HG03060 (cell line): ENCODE data around the gene ZNF182.
"Not testable (repeated sequence)": the region's sequence is repeated elsewhere in the genome, so short reads cannot be mapped to it uniquely, and the experiment has no call there.

Experiments used
- ATAC-seq: cut with Tn5 transposase; IDR thresholded peaks from one replicate; pipeline ENCODE4 v1.9.1; 2021; ENCODE audit warnings: low read depth, moderate number of reproducible peaks; ENCODE audit not compliant: unreplicated experiment

The ZNF182 gene

DNA sequence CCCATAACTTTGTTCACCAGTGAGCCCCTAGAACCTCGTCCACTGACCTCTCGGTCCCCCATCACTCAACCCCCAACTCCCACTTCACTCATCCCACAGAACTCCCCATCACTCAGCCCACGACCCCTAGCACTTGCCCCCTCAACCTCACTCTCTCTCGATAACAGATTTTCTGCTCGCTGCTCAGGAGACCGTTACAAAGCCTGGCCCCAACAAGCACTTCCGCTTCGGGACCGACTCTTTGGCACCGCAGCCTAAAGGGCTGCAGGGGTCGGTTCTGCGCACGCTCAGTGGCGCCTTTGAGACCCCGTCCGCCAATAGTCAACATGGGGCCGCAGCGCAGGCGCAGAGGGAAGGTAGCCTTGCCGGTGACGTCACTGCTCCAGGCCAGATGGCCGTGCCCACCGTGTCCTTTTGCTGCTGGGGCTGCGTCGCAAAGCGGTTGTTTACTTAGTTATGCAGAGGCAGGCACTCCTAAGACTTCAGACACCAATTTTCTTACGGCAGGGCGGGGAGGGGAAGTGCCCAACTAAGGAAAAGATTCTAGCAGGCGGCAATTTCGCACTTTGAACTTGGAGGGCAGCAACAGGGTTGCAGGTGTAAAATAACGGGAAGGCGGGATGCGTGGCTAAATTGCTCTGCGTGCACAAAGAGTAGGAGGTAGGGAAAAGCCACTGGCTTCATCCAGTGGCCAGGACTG lies at the start of gene ZNF182:
Gene ZNF182 (minus strand): TSS at position 232 of the 700 bp plus-strand sequence. CDS start 1,380 bp downstream, outside the sequence.
- peak; percentile 70 for ATAC-seq

DNA sequence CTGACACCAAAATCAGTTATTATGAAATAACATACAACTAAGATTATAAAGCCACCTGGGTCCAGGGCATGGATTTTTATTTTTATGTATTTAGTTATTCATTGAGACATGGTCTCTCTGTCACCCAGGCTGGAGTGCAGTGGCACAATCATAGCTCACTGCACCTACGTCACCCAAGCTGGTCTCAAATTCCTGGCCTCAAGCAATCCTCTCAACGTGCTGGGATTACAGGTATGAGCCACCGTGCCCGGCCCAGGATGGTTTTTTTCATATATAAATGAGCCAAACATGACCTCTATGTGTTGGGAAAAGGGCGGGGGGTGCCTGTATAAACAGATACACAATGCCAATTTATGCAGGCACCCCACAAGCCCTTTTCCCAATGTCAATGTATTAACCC lies 43.1 kb upstream of the ZNF182 start:
- no peak for ATAC-seq

DNA sequence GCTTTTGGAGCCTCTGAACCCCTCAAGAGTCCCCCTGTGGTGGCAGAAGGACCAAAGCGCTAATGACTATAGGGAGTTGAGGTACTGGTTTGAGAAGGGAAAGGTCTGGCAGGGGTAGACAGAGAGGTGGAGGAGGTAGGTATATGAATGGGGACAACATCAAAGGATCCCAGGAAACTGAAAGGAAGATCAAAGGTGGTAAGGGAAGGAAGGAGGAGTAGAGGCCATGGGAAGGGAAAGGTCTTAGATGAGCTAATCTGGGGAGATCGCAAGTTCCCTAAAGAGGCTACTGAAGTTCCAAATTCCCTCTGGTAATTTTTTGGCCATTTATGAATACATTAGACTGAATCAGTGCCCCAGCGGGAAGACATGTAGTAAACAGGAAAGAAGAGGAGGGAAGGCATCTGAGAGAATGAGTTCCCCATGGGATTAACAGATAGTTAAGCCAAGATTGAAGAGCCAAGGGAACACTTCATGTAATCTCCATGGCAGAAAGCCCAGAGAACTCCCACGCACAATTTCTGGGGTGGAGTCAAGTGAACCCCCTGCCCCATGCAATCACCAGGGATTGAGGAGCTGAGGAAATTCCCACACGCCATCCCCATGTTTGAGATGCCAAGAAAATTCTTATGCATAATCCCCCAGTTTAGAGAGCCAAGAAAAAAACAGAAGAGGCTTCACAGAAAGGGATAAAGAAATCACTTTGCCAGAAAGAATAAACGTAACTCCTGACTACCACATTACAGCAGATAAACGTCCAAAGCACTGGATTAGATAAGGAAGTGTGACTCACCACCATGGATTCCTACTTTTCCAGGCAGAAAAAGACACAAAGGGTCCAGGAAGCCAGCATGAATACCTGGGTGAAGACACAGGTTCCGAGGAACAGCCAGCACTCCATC lies 41.9 kb upstream of the ZNF182 start:
- no peak for ATAC-seq

DNA sequence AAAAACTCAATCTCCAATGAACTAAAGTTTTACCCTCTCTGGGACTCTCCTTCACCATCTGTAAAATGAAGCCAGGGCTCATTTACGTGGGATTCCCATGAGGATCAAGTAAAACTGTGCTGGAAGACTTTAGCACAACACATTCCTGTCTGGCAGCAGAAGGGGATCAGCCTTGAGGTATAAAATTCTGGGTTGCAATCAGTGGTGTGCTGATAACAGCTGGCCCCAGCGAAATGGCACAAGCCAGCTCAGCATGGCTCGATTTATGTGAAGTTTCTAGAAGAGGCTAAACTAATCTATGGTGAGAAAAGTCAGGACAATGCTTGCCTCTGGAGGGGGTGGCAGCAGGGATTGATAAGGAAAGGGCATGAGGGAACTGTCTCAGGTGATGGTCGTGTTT lies 39.3 kb upstream of the ZNF182 start:
- no peak for ATAC-seq

DNA sequence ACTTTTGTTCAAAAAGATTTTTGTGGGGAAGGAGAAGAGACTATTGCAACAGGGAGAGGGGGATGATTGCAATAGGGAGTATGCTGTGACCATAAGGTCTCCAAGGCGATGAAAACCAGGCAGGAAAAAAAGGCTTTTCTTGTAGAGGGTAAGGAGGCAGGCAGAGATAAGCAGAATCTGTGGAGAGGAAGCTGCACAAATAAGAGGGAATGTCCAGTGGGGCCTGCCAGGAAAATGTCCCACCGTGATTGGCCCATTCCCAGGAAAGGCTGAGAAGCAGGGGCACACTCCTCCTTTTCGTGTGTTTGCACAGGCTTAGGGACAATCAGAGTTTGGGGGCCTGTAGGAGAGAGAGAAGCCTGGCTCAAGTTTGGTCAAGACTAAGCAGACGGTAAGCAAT lies 32.1 kb upstream of the ZNF182 start:
- no peak for ATAC-seq

DNA sequence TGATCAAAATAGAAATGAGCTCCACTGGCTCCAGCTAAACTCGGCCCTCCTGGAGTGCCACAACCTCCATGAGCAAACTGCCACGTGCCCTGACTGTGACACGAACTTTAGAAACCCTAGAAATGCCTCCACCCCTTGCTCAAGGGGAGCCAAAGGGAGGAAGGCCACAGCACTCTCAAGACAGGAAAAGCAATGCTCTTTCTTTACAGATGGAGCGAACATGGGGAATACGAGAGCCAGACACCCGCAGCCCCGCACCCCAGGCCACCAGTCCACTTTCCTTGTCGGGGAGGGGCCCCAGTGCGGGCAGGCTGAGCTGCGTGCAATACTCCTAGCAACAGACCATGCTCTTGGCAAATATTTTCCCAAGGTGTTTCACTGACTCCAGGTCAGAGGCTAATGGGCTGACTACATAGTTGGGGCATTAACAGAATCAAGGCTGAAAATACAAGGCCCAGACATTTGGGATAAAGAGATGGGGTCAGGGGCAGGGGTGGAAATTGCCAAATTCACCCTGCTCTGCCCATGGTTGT lies 26.9 kb upstream of the ZNF182 start:
- ATAC-seq, result not testable (repeated sequence)

DNA sequence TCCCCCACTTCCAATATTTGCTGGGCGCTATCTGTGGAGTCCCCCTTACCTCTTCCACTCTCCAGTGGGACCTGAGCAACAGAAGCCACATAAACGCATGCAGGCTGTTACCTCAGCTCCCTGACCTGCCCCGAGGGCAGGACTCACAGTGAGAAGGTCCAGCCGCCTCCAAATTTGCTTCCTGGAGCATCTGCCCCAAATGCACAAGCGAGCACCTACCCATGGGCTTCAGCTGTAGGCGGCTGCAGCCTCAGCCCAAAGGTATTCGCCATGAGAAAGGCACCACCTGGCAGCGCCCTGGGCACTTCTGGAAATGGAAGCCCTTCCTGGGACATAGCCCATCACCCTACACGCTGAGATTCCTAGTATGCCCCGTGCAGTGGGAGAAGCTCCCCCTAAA lies 26.4 kb upstream of the ZNF182 start:
- no peak for ATAC-seq

DNA sequence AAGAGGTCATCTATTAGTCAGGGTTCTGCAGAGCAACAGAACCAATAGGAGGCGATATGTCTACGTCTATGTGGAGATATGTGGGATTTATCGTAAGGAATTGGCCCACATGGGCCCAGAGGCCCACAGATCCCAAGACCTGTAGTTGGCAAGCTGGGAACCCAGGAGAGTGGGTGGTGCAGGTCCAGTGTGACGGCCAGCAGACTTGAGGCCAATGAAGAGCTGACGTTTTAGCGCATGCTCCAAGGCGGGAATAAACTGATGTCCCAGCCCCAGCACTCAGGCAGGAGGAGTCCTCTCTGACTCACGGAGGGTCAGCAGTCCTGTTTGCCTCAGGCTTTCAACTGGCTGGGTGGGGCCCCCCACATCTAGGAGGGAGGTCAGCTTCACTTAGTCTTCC lies 24.3 kb upstream of the ZNF182 start:
- no peak for ATAC-seq

DNA sequence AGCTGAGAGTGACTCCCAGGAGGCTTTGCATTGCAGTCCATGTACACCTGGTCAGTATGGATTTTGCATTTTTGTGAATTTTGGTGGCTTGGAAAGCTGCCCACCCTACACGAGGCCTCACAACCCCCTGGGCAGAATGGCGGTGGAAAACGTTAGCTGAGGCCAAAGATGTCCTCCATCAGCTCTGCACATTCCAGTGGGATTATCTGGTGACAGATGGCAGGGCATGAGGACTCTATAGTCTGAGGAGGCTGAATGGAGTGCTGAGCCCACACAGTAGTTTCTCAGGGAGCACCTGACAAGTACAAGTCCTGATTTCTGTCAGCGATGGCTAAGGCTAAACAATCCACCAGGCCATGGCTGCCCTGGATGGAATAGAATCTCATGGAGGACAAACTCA lies 23.8 kb upstream of the ZNF182 start:
- ATAC-seq, result not testable (repeated sequence)

DNA sequence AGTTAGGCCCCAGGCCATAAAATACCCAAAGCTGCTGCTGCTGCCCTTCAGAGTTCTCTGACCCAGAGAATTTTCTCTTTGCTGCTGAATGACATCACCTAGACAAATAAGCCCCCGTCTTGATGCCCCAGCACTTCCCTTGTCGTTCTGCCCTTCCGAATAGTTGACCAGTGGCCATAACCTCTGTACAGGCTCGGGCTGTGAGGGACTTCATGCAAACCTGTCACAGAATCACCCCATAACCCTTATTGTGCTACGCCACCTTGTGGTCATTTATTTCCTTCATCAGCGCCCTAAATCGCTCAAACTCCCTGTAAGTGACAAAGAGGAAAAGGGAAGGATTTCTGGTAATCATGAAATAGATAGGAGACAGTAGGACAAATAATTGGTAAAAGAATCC lies 21.8 kb upstream of the ZNF182 start:
- ATAC-seq, result no peak

DNA sequence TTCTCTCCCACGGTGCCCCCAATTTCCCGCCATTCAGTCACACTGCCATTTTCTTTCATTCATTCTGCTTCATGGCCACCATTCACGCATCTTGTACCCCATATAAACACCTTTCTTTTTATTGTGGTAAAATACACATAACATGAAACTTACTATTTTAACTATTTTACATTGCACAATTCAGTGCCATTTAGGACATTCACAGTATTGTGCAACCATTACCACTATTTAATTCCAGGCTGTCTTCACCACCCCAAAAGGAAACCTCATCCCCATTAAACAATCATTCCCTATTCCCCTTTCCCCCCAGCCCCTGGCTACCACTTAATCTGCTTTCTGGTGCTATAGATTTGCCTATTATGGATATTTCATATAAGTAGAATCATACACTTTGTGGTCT lies 18.9 kb upstream of the ZNF182 start:
- ATAC-seq, result no peak

DNA sequence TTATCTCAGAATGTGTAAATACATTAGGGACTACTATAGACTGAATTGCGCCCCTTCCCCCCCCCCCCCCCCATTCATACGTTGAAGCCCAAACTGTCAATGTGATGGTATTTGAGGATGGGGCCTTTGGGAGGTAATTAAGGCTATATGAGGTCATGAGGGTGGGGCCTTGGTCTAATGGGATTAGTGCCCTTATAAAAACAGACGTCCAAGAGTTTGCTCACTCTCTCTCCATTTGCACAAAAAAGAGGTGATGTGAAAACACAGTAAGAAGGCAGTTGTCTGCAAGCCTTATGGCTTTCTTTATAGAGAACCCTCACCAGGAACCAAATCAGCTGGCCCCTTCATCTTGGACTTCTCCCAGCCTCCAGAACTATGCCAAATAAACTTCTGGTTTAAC lies 18.3 kb upstream of the ZNF182 start:
- no peak for ATAC-seq

DNA sequence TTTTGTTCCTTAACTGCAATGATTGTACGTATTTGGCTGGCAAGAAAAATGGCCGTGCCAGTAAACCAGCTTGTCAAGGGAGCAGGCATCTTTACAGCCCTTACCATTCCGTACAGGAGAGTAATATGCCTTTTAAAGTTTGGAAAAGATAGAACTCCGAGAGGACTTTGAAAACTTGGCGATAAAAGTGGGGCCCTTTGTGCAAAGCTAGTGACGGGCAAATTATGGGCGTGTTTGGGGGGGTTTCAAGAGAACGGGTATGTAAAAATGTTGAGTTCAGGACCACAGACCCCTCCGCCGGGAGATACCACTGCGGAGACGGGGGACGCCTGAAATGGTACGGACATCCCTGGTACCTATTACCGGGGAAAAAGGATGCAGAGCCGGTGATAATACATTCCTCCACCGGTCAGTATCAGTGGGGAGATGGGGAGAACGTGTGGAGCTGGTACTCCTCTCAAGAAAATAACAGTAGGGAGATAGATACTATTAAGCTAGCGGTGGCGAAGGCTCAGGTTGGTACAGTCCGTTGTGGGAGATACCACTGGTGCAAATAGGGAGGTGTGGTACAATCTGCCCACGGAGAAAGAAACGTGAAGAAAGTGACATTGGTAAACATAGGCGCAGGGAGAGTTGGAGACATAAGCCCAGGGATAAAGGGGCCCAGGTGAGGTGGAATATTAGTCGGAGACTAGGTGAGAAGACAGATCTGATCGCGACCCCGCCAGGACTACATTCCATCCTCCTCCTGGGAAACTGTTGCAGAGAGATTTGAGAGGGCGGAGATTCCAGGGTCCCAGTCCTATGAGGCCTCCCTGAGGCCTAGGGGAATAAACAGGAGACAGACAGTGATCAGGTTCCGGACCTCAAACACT lies 17.5 kb upstream of the ZNF182 start:
- ATAC-seq, result no peak

DNA sequence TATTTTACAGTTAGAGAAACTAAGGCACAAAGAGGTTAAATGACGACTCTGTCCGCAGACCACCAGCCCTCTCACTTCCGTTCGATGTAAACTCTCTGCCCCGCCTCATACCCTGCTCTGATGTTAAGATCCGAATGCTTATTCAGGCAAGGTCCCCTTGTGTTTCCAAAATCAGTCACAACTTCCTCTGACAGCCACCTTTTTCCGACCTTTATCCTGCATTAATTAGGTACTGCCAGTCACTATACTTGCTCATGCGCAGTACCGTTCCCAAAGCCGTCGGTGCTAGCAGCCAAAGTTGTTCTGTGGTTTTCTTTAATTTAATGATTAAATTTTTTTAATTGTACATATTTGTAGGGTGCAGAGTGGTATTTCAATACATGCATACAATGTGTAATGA lies 16.7 kb upstream of the ZNF182 start:
- not testable (repeated sequence) for ATAC-seq

DNA sequence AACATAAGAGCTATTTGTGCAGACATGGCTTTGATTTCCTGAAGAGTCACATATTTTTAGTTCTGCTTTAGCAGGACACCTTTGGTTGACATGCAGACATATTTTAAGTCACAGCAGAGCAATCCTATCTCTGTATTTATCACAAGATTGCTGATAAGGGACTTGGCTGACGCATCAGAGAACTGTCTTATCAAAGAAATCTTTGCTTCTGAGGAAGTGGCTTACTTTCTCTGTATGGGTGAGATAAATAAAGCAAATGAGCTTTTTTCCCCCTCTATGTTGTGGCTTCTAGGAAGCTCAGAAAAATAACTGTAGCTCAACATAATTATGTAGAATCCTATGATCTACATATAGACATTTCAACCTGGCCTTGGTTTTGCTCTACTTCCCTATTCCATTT lies 16.1 kb upstream of the ZNF182 start:
- ATAC-seq, result not testable (repeated sequence)

DNA sequence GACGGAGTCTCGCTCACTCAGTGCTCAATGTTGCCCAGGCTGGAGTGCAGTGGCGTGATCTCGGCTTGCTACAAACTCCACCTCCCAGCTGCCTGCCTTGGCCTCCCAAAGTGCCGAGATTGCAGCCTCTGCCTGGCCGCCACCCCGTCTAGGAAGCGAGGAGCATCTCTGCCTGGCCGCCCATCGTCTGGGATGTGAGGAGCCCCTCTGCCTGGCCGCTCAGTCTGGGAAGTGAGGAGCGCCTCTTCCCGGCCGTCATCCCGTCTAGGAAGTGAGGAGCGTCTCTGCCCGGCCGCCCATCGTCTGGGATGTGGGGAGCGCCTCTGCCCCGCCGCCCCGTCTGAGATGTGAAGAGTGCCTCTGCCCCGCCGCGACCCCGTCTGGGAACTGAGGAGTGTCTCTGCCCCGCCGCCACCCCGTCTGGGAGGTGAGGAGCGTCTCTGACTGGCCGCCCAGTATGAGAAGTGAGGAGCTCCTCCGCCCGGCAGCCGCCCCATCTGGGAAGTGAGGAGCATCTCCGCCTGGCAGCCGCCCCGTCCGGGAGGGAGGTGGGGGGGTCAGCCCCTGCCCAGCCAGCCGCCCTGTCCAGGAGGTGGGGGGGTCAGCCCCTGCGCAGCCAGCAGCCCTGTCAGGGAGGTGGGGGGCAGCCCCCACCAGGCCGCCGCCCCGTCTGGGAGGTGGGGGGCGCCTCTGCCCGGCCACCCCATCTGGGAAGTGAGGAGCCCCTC lies 13.0 kb upstream of the ZNF182 start:
- ATAC-seq, result not testable (repeated sequence)

DNA sequence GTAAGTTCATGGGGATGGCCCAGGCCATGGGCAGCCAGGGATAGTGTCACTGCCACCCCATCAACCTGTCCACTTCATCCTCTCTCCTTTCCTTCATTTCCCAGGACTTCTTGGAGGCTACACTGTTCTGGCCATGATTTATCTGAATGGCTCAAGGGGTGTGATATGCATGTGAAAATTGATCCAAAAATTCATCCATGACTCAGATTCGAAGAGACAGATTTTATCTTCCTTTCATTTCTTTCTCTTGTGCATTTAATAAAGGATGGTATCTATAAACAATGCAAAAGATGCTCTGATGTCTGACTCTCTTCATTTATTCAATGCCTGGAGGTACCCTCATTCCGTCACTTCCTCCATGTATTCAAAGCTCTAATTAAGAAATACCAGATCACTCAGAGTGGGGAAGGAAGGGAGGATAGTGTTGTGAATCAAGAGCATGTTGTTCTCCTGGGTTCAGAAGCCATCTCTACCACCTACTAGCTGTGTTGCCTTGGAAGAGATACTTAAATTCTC lies 5.7 kb upstream of the ZNF182 start:
- ATAC-seq, result not testable (repeated sequence)

DNA sequence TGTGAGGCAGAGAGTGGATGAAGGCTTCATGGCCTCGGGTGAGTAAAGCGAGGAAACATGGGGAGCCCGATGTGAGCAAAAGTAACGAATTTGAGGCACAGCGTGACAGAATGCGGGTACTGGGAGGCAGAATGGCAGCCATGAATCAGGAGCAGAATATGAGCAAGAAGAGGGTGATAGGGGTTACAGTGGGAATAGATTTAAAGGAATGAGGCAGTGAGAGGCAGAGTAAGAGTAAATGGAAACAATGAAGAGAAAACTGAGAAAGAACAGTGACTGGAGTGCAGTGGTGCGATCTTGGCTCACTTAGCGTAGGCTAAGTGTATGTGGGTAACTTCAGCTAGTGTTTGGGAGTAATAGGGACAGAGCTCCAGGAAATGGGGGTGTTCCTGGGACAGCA lies 2.9 kb upstream of the ZNF182 start, which contains the start of gene SPACA5:
Gene SPACA5 (plus strand): TSS at position 301 of the 400 bp plus-strand sequence. CDS start 815 bp downstream, outside the sequence.
- not testable (repeated sequence) for ATAC-seq

DNA sequence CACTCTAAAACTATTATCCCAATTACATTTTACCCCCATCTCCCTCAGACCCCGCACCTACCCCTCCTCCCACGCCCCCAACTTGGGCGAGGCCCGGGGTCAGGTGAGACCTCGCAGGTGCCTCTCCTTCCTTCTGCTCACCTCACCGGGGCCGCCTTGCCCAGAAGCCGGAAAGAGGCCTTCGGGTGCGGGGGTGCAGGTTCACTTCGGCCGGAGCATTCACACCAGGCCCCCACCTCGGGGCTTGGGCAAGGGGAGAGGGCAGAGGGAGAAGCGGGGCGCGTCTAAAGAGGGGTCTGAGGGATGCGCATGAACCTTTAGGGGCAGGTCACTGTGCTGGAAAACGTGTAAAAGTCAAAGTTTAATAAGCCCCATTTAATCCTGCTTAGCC lies 427 bp downstream of the ZNF182 start:
- no peak for ATAC-seq

DNA sequence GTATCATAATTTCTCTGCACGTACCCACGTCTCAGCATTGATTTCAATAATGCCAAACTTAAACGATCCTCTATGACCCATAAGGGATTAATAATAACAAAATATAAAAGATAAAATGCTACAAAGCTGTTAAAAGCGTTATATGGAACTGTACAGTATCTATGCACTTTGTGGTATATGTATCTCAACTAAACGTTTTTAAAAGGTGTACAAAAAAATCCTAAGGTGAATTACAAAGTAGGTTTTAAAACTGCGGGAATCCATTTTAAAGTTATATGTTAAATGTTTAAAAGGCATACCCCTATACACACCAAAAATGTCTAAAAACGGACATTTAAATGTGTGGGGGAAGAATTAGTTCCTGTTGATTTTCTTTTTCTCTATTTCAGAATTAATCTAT lies 860 bp downstream of the ZNF182 start:
- ATAC-seq, result no peak
